HG03139 (cell line): ENCODE data around the gene SGCA.
A peak's percentile ranks its signal among the peaks of the same experiment; 100 is the strongest.

Source experiments
- ATAC-seq: cut with Tn5 transposase; IDR thresholded peaks from one replicate; pipeline ENCODE4 v1.9.1; 2021; ENCODE audit not compliant: unreplicated experiment

SGCA gene

DNA sequence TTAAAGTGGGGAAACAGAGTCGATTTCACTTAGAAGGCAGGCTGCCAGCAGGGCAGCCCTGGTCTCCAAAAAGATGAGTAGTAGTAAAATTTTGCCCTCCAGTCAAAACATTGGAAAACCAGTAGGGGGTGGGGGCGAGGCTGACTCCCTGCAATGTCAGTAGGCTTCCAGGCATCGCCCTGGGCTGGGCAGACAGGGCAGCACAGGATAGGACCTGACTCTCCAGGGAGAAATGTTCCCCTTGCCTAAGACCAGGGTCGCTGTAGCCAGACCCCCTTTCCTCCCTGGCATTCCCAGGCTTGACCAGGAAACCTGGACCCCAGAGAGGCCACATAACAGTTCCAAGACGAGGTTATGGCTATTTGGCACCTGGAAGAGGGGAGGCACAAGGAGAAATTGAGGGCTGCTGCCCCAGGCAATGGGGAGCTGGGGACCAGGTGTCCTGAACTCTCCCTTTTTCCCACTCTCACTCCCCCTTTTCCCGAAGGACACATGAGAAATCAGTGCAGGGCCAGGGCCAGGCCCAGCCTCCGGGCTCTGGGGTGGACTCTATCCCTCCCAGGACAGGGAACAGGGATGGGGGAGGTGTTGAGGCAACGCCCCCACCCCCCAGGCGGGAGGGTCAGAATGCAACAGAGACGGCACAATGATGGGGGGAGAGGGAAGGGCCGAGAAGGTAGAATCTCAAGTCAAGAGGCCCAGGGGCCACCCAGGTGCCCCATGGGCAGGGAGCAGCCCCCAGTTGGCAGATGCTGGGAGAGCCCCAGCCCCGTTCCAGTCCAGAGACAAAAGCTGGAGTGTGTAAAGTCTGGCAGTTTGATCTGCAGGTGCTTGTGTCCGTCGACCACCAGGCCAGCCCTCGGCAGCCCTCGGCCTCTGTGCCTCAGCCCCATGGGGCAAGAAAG is 31.3 kb upstream of the SGCA start:
- no peak for ATAC-seq

- no peak for ATAC-seq
Observed at GRCh38 chr17:50135316-50136095, 30.3 kb upstream of the SGCA start.

GRCh38 chr17:50136096-50136687 is 29.6 kb upstream of the SGCA start:
- no peak for ATAC-seq

GRCh38 chr17:50137042-50137441 is 28.8 kb upstream of the SGCA start:
- ATAC-seq, result no peak

DNA sequence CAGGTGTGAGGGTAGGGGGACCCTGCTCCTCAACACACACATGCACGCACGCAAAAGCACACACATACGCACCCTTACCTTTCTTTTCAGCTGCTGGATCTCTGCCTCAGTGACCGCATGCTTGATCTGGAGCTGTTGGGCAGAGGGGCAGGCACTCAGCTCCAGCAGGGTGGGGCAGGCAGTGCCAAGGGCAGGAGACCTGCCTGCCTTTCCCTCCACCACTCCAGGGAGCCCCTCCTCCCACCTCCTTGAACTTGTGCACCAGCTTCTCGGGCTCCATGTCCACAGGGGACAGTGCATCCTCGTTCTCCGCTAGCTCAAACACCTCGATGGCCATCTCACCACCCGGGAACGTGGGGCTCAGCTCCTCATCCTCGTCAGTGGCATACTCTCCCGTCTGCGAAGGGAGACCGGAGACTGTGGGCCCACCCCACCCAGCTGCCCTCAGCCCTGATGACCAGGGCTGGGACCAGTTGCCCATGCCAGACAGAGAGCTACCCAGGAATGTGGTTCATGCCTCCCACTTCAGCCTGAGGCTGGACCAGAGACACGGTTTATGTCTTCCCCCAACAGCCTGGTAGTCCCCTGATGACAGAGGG is 26.5 kb upstream of the SGCA start:
- no peak for ATAC-seq

DNA sequence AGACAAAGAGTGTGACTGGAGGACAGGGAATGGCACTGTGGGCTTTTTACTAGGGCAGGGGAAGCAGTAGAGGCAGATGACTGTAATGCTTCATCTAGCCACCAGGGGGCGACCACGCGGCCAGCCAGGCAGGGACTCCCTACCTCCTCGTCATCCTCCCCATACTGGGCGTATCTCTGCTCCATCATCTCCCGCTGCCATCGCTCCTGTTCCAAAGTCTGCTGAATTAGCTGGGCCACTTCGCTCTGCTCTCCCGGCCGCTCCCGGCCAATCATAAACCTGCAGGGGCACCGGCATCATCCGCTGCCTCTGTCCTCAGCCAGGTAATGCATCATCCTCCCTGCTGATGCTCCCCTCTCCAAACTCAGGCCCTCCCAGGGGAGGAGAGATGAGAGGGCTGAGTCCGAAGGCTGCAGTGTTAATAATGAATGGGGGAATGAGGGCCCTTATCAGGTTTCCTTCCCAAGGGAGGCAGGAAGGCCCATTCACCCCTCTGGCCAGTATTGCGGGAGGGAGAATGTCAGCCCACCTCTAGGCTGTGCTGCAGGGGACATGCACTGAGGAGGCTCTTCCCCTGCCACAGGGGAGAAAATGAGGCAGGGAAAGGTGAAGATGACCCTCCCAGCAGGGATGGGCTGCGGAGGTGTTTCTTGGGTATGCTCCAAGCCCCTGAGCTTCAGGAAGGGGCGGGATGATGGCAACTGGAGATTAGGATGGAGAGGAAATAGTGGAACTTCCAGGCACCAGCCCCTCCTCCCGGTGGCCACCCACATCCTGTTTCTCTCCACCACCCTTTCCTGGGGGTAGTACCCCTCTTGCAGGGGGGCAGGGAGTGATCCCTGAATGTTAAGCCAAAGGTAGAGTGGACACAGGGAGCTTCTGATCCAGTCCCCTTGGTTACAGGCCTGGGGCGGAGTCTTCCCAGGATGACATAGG is 25.6 kb upstream of the SGCA start:
- peak; percentile 52 for ATAC-seq

DNA sequence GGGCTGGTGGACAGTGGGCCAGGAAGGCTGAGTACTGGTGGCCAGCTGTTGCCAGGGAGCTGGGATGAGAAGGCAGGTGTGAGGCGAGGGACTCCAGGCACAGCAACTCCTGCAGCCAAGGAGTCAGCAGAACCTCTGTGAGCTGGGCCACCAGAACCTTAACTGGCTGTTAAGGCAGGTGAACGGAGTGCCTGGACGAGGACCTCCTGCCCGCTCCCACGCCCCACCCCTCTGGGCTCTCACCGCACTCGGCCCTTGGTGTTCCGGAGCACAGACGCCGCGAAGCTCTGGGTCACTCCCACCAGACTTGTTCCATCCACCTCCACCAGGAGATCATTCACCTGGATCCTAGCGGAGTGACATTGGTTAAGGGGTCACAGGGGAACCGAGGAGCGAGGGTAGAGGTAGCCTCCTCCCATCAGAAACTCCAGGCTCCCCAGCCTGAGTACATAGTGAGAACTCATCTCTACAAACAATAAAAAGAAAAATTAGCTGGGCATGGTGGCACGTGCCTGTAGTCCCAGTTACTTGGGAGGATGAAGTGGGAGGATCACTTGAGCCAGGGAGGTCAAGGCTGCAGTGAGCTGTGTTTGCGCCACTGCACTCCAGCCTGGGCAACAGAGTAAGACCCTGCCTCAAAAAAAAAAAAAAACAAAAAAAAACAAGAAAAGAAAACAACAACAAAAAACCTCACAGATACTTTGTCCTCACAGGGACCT is 24.6 kb upstream of the SGCA start:
- no peak for ATAC-seq

- no peak for ATAC-seq
Observed at GRCh38 chr17:50141745-50142110, 24.1 kb upstream of the SGCA start.

GRCh38 chr17:50143461-50144176 is 22.2 kb upstream of the SGCA start:
- ATAC-seq, result no peak

GRCh38 chr17:50144355-50144754 is 21.4 kb upstream of the SGCA start:
- ATAC-seq, result no peak

DNA sequence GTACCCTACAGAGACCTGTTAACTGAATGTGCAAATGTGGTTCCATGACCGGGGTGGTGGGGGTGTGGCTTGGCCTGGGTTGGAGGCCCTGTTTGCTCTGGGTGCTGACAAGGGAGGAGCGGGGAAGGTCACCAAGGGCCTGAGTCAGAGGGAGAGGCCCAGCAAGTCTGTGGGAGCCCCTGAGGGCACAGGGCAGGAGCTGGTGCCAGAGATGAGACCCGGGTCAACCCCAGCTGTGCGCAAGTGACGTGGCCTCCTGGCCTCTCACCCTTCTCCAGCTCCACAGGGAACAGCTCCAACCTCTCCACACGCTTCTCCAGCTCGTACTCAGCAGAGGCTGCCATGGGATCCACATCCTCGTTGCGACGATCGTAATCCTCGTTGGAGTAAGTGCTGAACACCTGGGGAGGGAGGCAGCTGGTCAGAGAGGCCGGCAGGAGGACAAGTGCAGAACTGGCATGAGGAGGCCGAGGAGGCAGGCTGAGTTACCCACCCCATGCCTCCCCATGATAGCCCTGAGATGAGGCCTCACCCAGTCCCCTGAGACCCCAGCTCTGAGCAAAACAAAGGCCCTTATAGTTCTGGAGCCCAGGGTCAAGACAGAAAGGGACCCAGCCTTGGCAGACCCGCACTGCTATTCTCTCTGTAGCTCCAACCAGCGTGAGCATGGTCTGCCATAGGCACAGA is 20.8 kb upstream of the SGCA start:
- ATAC-seq, result no peak

- ATAC-seq, result no peak
Observed at GRCh38 chr17:50145532-50146229, 20.1 kb upstream of the SGCA start.

DNA sequence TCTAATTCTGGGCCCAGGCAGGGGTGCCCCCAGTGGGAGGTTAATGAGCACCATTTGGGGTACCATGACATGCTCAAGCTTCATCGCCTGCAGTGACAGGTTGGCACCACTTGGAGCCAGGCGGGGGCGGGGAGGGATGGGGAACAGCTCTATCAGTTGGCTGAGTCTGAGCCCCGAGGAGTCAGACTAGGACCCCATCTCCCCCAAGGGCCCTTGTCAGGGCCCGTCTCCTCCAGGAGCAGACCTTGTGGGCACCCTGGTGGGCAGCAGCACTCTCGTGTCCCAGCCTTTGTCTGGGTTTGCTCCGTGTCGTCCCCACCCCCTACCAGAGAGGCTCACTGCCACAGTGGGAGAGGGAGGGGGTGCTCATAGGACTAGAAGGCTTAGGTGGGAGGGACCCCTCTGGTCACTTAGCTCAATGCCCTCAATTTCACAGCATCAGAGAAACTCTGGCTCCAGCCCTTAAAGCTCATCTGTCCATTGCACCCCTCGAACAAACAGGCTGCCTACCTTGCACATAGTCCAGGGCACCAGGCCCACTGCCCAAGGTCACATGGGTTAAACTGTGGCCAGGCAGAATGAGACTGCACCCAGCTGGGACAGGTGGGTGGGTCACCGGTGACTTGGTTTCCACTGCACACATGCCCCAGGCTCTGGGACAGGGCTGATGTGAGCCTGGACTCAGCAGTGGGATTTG is 19.4 kb upstream of the SGCA start:
- no peak for ATAC-seq

DNA sequence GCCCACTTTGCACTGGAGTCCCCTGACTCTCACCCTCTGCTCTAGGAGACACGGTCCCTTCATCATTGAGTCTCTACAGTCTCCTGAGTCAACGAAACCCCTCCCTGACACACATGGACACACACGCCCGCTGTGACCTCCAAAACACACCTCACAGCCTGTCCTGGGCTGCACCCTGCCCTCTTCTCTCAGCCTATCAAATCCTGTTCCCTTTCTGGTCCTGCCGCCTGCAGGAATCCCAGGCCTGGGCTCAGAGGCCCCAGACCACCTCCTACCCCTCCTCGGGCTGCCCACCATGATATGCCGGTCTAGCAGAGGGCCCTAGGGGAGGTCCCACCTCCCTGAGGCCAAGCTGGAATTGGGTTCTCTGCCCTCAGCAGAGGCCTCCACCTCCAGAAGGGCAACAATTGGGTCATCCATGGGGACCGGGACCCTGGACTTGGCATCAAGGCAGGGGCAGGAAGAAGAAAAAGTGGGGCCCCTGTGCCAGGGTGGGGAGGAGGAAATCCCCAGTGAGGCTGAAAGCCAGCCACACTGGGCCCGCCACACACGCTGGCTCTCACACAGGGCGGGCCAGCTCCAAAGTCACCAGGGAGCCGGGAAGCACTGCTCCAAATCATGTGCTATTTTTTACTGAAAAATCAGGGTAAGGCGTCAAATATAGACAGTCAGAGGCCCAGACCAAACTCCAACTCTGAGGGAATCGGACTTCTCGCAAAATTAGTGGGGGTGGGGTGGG is 18.7 kb upstream of the SGCA start:
- no peak for ATAC-seq

- no peak for ATAC-seq
Observed at GRCh38 chr17:50147841-50148225, 18.0 kb upstream of the SGCA start.

DNA sequence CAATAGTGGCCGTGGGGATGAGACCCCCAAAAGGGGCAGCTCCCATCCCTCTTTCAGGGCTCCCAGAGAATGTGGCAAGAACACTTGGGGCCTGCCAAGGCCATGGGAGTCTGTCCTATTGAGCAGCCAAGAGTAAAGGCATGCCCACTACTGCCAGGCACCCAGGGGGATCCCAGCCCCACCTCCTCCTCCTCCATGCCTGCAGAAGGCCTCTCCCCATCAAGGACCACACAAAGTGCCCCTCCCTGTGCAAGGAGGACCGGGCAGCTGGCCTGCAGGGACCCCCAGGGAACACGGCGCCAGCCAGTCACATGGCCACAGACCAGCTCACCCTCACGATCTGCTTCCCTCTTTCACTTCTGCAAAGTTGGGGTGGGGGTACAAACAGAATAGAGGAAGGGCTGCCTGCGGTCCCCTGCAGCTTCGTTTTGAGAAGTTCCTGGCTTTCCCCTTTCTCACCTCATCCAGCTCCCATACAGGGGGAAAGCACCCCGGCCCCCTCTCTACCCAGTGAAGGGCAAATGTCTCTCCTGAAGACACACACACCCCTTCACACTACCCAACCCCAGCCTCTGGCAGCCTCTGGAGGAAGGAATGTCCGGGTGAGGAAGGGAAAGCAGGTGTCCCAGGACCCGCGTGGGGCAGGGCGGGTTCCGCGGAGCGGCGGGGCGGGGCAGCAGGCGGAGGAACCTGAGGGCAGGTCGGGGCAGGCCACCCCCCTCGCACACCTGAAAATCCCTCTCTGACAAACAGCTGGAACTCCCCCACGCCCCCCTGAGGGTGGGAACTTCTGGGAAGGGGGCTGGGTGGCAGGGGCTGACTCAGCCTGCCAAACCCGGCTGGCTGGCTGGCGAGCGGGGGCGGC is 17.3 kb upstream of the SGCA start:
- peak; percentile 32 for ATAC-seq
